HepG2 (cell line): ENCODE measurements around the gene PCBP4.

Experiments
- ETV6 ChIP-seq: sonication (generic); formaldehyde crosslinking; conservative IDR thresholded peaks from 2 replicates; pipeline ENCODE4 v1.4.0; 2020; ENCODE audit warnings: missing genetic modification reagents
- EZH2 ChIP-seq: conservative IDR thresholded peaks from 2 replicates; pipeline ENCODE4 v1.6.1; 2012; ENCODE audit warnings: mild to moderate bottlenecking, low read depth, low read length, moderate library complexity
- FOXJ3 ChIP-seq: sonication (generic); formaldehyde crosslinking; IDR thresholded peaks from 2 replicates; pipeline ENCODE4 v1.4.0; 2020; ENCODE audit warnings: missing genetic modification reagents, mild to moderate bottlenecking, borderline replicate concordance
- MAZ ChIP-seq, 2 experiments: sonication (generic) in 1 of 2; formaldehyde crosslinking in 1 of 2; IDR thresholded peaks; 2 replicates each; pipeline versions ENCODE4 v1.5.0 to v1.6.1; 2012 to 2020; ENCODE audit warnings: low read depth in 2 of 2, mild to moderate bottlenecking in 2 of 2, borderline replicate concordance in 1 of 2, improper control_type of control experiment in 1 of 2, low read length in 1 of 2, missing genetic modification reagents in 1 of 2, moderate library complexity in 1 of 2
- MYC ChIP-seq: sonication (generic); formaldehyde crosslinking; IDR thresholded peaks from 2 replicates; pipeline ENCODE4 v1.9.0; 2021; ENCODE audit warnings: missing genetic modification reagents, borderline replicate concordance
- POLR2A ChIP-seq, 2 experiments: IDR thresholded peaks; 2 replicates each; pipeline ENCODE4 v1.6.1; 2011; ENCODE audit warnings: low read depth in 2 of 2, low read length in 2 of 2, mild to moderate bottlenecking in 1 of 2, moderate library complexity in 1 of 2; ENCODE audit not compliant: insufficient read depth in 1 of 2
- PRMT3 ChIP-seq: sonication (generic); formaldehyde crosslinking; IDR thresholded peaks from 2 replicates; pipeline ENCODE4 v1.8.1; 2022; ENCODE audit warnings: low read depth, mild to moderate bottlenecking, moderate library complexity, missing genetic modification reagents, borderline replicate concordance
- ZNF274 ChIP-seq: sonication (generic); formaldehyde crosslinking; IDR thresholded peaks from 2 replicates; pipeline ENCODE4 v1.5.1; 2020; ENCODE audit warnings: mild to moderate bottlenecking, missing genetic modification reagents
- ZNF432 ChIP-seq: sonication (generic); formaldehyde crosslinking; IDR thresholded peaks from 2 replicates; pipeline ENCODE4 v1.5.0; 2020; ENCODE audit warnings: missing genetic modification reagents, mild to moderate bottlenecking, borderline replicate concordance
- TF ChIP-seq, protein P1 (sequence below): sonication (generic); formaldehyde crosslinking; IDR thresholded peaks from 2 replicates; pipeline ENCODE4 v1.8.1; 2023; ENCODE audit warnings: mild to moderate bottlenecking, missing genetic modification reagents
- TF ChIP-seq, protein P2 (sequence below): sonication (generic); formaldehyde crosslinking; IDR thresholded peaks from 2 replicates; pipeline ENCODE4 v1.5.0; 2020; ENCODE audit warnings: mild to moderate bottlenecking, missing genetic modification reagents, moderate library complexity
- TF ChIP-seq, protein P3 (sequence below): sonication (generic); formaldehyde crosslinking; IDR thresholded peaks from 2 replicates; pipeline ENCODE4 v1.8.0; 2022; ENCODE audit warnings: mild to moderate bottlenecking, missing genetic modification reagents, borderline replicate concordance
- TF ChIP-seq, protein P4 (sequence below): sonication (generic); formaldehyde crosslinking; IDR thresholded peaks from 2 replicates; pipeline ENCODE4 v1.4.0; 2020; ENCODE audit warnings: missing genetic modification reagents
- TF ChIP-seq, protein P5 (sequence below): sonication (generic); formaldehyde crosslinking; IDR thresholded peaks from 2 replicates; pipeline ENCODE4 v1.8.0; 2022; ENCODE audit warnings: low read depth, missing genetic modification reagents

DNA sequence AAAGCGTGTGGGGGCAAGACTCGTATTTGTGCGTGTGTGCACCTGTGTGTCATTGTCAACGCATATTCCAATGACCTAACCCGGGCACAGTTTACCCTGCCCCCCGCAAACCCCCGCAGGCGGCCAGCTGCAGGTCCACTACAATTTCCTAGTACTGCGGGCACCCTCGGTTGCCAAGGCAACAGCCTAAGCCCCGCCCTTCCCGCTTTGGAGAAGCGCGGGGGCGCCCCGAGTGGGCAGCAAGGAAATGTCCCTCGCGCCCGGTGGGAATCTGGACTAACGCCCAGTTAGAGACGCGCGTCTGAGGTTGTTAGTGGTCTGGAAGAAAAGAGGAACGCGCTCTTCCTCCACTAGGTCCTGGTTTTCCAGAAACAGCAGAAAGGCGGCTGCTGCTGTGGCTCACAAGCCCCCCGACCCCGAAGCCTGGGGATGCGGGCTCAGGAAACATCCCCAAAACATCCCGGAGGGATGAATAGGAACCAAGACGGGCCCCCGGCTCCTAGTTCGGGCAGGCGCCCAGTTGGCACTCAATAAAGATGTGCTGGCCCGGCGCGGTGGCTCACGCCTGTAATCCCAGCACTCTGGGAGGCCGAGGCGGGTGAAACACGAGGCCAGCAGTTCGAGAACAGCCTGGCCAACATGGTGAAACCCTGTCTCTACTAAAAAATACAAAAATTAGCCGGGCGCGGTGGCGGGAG lies 8.7 kb upstream of the PCBP4 start:
- TF ChIP-seq, protein P1, sequence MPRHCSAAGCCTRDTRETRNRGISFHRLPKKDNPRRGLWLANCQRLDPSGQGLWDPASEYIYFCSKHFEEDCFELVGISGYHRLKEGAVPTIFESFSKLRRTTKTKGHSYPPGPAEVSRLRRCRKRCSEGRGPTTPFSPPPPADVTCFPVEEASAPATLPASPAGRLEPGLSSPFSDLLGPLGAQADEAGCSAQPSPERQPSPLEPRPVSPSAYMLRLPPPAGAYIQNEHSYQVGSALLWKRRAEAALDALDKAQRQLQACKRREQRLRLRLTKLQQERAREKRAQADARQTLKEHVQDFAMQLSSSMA (CRISPR knock-in tag) = no peak
- no peak for TF ChIP-seq POLR2A (IDR thresholded peaks at IDR 0.05; ENCODE audit: insufficient read depth in 1 of 2, low read depth in 2 of 2, low read length in 2 of 2)
- TF ChIP-seq, protein P2, sequence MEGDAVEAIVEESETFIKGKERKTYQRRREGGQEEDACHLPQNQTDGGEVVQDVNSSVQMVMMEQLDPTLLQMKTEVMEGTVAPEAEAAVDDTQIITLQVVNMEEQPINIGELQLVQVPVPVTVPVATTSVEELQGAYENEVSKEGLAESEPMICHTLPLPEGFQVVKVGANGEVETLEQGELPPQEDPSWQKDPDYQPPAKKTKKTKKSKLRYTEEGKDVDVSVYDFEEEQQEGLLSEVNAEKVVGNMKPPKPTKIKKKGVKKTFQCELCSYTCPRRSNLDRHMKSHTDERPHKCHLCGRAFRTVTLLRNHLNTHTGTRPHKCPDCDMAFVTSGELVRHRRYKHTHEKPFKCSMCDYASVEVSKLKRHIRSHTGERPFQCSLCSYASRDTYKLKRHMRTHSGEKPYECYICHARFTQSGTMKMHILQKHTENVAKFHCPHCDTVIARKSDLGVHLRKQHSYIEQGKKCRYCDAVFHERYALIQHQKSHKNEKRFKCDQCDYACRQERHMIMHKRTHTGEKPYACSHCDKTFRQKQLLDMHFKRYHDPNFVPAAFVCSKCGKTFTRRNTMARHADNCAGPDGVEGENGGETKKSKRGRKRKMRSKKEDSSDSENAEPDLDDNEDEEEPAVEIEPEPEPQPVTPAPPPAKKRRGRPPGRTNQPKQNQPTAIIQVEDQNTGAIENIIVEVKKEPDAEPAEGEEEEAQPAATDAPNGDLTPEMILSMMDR (CRISPR knock-in tag) = peak; percentile 33
- no peak for TF ChIP-seq EZH2
- TF ChIP-seq FOXJ3 (CRISPR knock-in tag) = no peak
- TF ChIP-seq, protein P3, sequence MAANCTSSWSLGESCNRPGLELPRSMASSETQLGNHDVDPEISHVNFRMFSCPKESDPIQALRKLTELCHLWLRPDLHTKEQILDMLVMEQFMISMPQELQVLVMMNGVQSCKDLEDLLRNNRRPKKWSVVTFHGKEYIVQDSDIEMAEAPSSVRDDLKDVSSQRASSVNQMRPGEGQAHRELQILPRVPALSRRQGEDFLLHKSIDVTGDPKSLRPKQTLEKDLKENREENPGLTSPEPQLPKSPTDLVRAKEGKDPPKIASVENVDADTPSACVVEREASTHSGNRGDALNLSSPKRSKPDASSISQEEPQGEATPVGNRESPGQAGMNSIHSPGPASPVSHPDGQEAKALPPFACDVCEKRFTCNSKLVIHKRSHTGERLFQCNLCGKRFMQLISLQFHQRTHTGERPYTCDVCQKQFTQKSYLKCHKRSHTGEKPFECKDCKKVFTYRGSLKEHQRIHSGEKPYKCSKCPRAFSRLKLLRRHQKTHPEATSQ = no peak
- TF ChIP-seq MYC (CRISPR knock-in tag) = no peak
- TF ChIP-seq ETV6 (CRISPR knock-in tag) = no peak
- no peak for TF ChIP-seq ZNF274 (CRISPR knock-in tag)
- TF ChIP-seq, protein P4, sequence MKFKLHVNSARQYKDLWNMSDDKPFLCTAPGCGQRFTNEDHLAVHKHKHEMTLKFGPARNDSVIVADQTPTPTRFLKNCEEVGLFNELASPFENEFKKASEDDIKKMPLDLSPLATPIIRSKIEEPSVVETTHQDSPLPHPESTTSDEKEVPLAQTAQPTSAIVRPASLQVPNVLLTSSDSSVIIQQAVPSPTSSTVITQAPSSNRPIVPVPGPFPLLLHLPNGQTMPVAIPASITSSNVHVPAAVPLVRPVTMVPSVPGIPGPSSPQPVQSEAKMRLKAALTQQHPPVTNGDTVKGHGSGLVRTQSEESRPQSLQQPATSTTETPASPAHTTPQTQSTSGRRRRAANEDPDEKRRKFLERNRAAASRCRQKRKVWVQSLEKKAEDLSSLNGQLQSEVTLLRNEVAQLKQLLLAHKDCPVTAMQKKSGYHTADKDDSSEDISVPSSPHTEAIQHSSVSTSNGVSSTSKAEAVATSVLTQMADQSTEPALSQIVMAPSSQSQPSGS (CRISPR knock-in tag) = no peak
- no peak for TF ChIP-seq ZNF432 (CRISPR knock-in tag)
- TF ChIP-seq, protein P5, sequence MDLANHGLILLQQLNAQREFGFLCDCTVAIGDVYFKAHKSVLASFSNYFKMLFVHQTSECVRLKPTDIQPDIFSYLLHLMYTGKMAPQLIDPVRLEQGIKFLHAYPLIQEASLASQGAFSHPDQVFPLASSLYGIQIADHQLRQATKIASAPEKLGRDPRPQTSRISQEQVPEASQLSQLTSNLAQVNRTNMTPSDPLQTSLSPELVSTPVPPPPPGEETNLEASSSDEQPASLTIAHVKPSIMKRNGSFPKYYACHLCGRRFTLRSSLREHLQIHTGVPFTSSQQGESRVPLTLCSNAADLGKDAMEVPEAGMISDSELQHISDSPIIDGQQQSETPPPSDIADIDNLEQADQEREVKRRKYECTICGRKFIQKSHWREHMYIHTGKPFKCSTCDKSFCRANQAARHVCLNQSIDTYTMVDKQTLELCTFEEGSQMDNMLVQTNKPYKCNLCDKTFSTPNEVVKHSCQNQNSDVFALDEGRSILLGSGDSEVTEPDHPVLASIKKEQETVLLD (CRISPR knock-in tag) = no peak
- no peak for TF ChIP-seq MAZ (IDR thresholded peaks at IDR 0.05; ENCODE audit: borderline replicate concordance, low read depth, low read length)
- TF ChIP-seq MAZ (CRISPR knock-in tag; IDR thresholded peaks at IDR 0.05; ENCODE audit: low read depth) = no peak
- no peak for TF ChIP-seq PRMT3 (CRISPR knock-in tag)
